Psoas muscle (tissue), 8 donors: ENCODE results near the gene AGTRAP. TPM values are rescaled to one million over a fixed set of nuclear protein-coding genes. Genes with fewer than 3 reads are reported as not detected.

Experiments used
- ATAC-seq, 4 donors: fragments of 200-7000 bp; cut with Tn5 transposase; one replicate each; pipeline ENCODE4 v1.9.1; 2020; ENCODE audit warnings: moderate library complexity in 3 of 4, mild to moderate bottlenecking in 2 of 4
- DNase-seq, 2 donors: peaks; one replicate each; pipeline ENCODE4 v3.0.0-alpha.2; 2020
- H3K27ac ChIP-seq: fragments of 200-600 bp; one replicate; pipeline ENCODE4 v1.8.0; 2022
- H3K27me3 ChIP-seq, 3 donors: fragments of 200-600 bp in 1 of 3; one replicate each; pipeline versions ENCODE4 v1.6.1 to v1.8.0; 2013 to 2022; ENCODE audit warnings: low read length in 2 of 3, mild to moderate bottlenecking in 2 of 3, moderate library complexity in 1 of 3; ENCODE audit not compliant: insufficient read depth in 3 of 3
- H3K36me3 ChIP-seq, 2 donors: fragments of 200-600 bp in 1 of 2; one replicate each; pipeline versions ENCODE4 v1.6.1 to v1.8.0; 2013 to 2022; ENCODE audit warnings: low read depth in 1 of 2, mild to moderate bottlenecking in 1 of 2, moderate library complexity in 1 of 2; ENCODE audit not compliant: insufficient read depth in 1 of 2
- H3K4me1 ChIP-seq: fragments of 200-600 bp; one replicate; pipeline ENCODE4 v1.8.0; 2022
- H3K4me3 ChIP-seq: fragments of 200-600 bp; one replicate; pipeline ENCODE4 v1.8.0; 2022; ENCODE audit warnings: mild to moderate bottlenecking
- H3K9me3 ChIP-seq: fragments of 200-600 bp; one replicate; pipeline ENCODE4 v1.8.0; 2022
- CTCF ChIP-seq: fragments of 200-600 bp; IDR thresholded peaks from one replicate; pipeline ENCODE4 v1.8.0; 2022; ENCODE audit warnings: antibody characterized with exemption
- WGBS, 3 donors: extraction: QIAGEN DNeasy Blood & Tissue Kit; methylation state at CpG; one replicate each; pipeline versions ENCODE4 v1.1.6 to v1.1.7; 2013; 5-methylcytosine and 5-hydroxymethylcytosine counted together
- intact Hi-C, 2 donors: fragments of 100-400 bp; cut with DNase I; formaldehyde crosslinking; loops; one replicate each; pipeline versions ENCODE4 v1.11.0 to v1.14.2; 2022
- polyA plus RNA-seq, 3 donors: library from polyadenylated mRNA; stranded (reverse); fragments of 200-250 nt; gene quantifications; one replicate each; pipeline ENCODE4 v1.2.3, GENCODE V29; 2013
- total RNA-seq, 4 donors: library from RNA; stranded (reverse); fragmentation: NEBNext Ultra II Directional in 2 of 4; extraction: Animal tissue kit (Norgen Biotek cat#: 25700) in 2 of 4; gene quantifications; one replicate each; pipeline versions ENCODE4 v1.2.1 to v1.2.4, GENCODE V29; 2021 to 2023
- donor health status: healthy with polysubstance abuse.
- donor health status: DM: no; HTN: no; CAD: no; lungs with moderate emphysema.
- donor health status: Bipolar disorder and iron deficiency.
- donor health status: healthy.
- donor health status: DM: yes; HTN: yes; CAD: no.
- donor health status: DM: no; HTN: no; CAD: no.
- donor health status: DM: no; HTN: no; CAD: no.
- donor health status: DM: yes; HTN: yes; CAD: no.

AGTRAP gene
- total and polyA plus RNA-seq, 7 donors: 28.5 to 179 (median 43.2) TPM

DNA sequence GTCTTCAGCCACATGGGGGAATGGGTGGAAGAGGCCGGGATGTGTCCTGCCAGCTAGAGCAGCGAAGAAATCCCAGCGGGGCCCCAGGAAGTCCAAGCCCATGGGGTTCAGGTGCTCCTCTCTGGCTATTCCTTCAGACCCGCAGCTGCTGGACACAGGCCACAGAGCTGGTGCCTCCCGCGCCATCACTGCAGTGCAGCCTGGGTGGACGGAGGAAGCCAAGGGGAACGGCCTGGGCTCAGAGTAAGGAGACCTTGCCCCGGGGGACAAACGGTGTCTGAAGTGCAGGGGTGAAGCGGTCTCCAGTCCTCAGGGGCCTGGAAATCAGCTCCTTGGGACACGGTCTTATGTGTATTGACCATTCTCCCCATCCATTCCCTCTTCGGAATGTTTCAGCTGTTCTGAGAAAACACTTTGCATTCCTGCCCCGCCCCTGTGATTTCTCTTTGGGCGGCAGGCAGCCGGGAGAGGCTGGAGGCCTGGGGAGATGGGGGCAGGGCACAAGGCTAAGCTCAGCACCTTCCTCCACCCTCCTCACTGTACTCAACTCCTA is 51.4 kb downstream of the AGTRAP start:
- no peak for TF ChIP-seq CTCF

GRCh38 chr1:11787804-11788436 is 52.0 kb downstream of the AGTRAP start:
- Histone ChIP-seq H3K36me3 (peaks cover 0 to 21% of the 10 kb centered on the region in 2 donors), H3K4me1 (peaks cover 75% of the 10 kb centered on the region), H3K27ac (peak overlapping the region; percentile 98), H3K27me3 (no peaks in the 10 kb centered on the region), H3K4me3 (peak overlapping the region; percentile 33), H3K9me3 (no peaks in the 10 kb centered on the region)
- no peak for TF ChIP-seq CTCF
- no peak for DNase-seq
- intact Hi-C loops: loop anchor here in 1 of 2 donors (5.0 kb wide), 1 partner anchor 51 kb away; the partner anchor contains the start of gene AGTRAP
- 50 to 73% (median 56%) methylated on average over 14 of the region's 14 CpGs for WGBS, 3 donors
- ATAC-seq: no peak

More for the DNA sequence above, 51.4 kb downstream of the AGTRAP start:
- Histone ChIP-seq H3K27ac (peak overlapping the region; percentile 98), H3K36me3 (peaks cover 0 to 15% of the 10 kb centered on the region in 2 donors), H3K27me3 (no peaks in the 10 kb centered on the region), H3K4me3 (peak overlapping the region; percentile 33), H3K9me3 (no peaks in the 10 kb centered on the region), H3K4me1 (peaks cover 69% of the 10 kb centered on the region)
- DNase-seq: peak; percentile 69 to 80
- peak; percentile 14 to 58 (median 36) for ATAC-seq
- intact Hi-C loops: loop anchor here in 1 of 2 donors (5.0 kb wide), 1 partner anchor 50 kb away; the partner anchor contains the start of gene AGTRAP
- WGBS, 3 donors: 7 to 19% (median 11%) methylated on average over 15 to 16 of the region's 16 CpGs

- Histone ChIP-seq H3K4me3 (peak overlapping the region; percentile 33), H3K27me3 (no peaks in the 10 kb centered on the region), H3K4me1 (peaks cover 76% of the 10 kb centered on the region), H3K9me3 (no peaks in the 10 kb centered on the region), H3K27ac (peak overlapping the region; percentile 98), H3K36me3 (peaks cover 0 to 28% of the 10 kb centered on the region in 2 donors)
- intact Hi-C loops: loop anchor here in 1 of 2 donors (5.0 kb wide), 1 partner anchor 51 kb away; the partner anchor contains the start of gene AGTRAP
- DNase-seq (no peak), ATAC-seq (no peak)
- TF ChIP-seq CTCF: no peak
- 41 to 68% (median 56%) methylated on average over 13 to 14 of the region's 14 CpGs for WGBS, 3 donors
These were observed 52.7 kb downstream of the AGTRAP start for GRCh38 chr1:11788549-11789053.

GRCh38 chr1:11789126-11790067 is 53.5 kb downstream of the AGTRAP start:
- 42 to 55% (median 46%) methylated on average over 13 of the region's 13 CpGs for WGBS, 3 donors
- Histone ChIP-seq H3K36me3 (peaks cover 0 to 35% of the 10 kb centered on the region in 2 donors), H3K27ac (peak overlapping the region; percentile 98), H3K4me3 (no peak overlapping the region), H3K4me1 (peaks cover 76% of the 10 kb centered on the region), H3K9me3 (no peaks in the 10 kb centered on the region), H3K27me3 (no peaks in the 10 kb centered on the region)
- ATAC-seq: peak in 1 of 4 donors; percentile 2
- intact Hi-C loops: loop anchor here in 1 of 2 donors (5.0 kb wide), 1 partner anchor 52 kb away; the partner anchor contains the start of gene AGTRAP
- TF ChIP-seq CTCF: no peak
- no peak for DNase-seq
